Glomerular endothelial cell (primary cell): ENCODE results near the gene NT5DC4. TPM values are rescaled to one million over a fixed set of nuclear protein-coding genes. Genes with fewer than 3 reads are reported as not detected.
A peak's percentile ranks its signal among the peaks of the same experiment; 100 is the strongest.

ENCODE experiments used
- DNase-seq: peaks from one replicate; pipeline ENCODE4 v3.0.0-alpha.2; 2011; ENCODE audit warnings: low read depth, low spot score; ENCODE audit errors: extremely low read depth
- total RNA-seq: library from RNA; depleted of rRNA; stranded (reverse); fragments of >200 nt; gene quantifications from 2 replicates; pipeline ENCODE4 v1.2.3, GENCODE V29; 2015

Gene NT5DC4
- total RNA-seq, 1 donor from 2014 or later: not detected

DNA sequence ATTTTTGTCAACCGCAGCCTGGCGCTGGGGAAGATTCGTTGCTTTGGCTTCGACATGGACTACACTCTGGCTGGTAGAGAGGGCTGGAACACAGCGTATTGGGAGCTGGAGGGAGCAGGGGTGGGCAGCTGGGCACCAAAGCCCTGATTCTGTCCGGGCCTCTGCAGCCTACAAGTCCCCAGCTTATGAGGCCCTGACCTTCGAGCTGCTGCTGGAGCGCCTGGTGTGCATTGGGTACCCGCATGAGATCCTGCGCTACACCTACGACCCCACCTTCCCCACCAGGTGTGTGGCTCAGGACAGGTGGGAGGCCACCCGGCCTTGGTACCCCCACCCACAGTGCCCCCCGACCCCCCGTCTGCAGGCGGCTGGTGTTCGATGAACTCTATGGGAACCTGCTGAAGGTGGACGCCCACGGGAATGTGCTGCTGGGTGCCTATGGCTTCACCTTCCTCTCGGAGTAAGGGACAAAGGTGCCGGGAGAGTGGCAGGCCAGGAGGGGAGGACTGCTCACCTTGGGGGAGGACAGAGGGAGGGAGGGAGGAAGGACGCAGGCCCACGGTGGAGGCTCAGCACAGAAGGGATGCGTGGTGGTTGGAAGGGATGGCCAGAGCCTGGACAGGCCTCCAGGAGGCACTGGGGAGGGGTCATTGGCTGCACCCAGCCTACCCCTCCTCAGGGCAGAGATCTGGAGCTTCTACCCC lies 1.2 kb downstream of the NT5DC4 start:
- DNase-seq: no peak

DNA sequence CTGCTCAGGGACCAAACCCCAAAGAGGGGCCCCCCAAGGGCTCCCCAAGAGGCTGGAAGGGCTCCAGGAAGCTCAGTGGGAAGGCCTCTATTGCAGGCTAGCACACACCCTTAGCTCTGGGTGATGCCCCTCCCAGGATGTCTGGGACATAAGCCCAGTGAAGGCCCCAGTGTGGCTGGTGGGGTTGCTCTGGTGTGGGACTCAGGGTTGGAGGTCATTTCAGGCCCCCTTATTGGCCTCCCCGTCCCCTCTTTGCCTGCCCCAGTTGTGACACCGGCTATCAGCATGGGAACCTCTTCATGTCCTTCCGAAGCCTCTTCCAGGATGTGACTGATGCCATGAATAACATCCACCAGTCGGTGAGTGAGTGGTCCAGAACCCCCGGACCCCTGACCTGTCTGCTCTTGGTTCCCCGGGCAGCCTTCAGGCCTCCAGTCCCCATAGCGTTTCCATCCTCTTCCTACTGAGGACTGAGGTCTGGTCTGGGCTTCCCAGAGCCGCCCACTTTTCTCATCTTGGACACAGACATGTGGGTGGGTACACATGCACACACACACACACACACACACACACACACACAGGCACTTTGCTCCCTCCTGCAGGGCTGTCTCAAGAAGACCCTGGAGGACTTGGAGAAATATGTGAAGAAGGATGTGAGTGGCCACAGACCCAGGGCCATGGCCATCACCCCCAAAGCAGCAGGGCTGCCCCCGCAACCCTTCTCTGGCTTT lies 2.2 kb downstream of the NT5DC4 start:
- no peak for DNase-seq

DNA sequence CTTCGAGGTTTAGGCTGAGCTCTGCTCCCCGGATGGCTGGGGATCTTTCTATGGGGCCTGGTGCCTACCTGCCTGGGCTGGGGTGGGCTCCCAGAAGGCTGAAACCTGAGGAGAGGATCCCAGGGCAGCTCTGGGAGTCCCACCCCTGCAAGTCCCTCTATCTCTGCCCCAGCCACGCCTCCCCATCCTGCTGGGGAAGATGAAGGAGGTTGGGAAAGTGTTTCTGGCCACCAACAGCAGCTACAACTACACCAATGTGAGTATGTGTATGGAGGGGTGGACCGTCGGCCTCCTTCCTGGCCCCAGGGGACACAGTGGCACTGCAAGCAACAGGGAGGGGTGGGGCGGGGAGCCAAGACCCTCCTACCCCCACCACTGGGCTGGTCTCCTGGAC lies 2.7 kb downstream of the NT5DC4 start:
- DNase-seq: no peak

DNA sequence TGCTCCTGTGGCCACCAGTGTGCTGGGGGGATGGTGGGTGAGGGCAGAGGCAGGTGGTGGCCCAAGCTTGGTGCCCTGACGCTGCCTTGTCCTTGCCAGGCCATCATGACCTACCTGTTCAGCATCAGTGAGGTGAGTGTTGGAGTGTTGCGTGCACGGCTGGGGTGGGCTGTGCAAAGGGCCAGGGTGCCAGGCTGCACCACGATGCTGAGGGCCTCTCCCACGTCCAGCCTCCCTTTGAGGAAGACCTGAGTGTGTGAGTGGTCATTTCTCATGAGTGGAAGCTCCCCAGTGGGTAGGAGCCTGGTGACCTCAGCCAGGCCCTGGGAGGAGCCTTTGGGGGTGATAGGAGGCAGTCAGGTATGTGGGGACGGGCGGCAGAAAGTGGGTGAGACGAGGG lies 3.2 kb downstream of the NT5DC4 start:
- DNase-seq: no peak

DNA sequence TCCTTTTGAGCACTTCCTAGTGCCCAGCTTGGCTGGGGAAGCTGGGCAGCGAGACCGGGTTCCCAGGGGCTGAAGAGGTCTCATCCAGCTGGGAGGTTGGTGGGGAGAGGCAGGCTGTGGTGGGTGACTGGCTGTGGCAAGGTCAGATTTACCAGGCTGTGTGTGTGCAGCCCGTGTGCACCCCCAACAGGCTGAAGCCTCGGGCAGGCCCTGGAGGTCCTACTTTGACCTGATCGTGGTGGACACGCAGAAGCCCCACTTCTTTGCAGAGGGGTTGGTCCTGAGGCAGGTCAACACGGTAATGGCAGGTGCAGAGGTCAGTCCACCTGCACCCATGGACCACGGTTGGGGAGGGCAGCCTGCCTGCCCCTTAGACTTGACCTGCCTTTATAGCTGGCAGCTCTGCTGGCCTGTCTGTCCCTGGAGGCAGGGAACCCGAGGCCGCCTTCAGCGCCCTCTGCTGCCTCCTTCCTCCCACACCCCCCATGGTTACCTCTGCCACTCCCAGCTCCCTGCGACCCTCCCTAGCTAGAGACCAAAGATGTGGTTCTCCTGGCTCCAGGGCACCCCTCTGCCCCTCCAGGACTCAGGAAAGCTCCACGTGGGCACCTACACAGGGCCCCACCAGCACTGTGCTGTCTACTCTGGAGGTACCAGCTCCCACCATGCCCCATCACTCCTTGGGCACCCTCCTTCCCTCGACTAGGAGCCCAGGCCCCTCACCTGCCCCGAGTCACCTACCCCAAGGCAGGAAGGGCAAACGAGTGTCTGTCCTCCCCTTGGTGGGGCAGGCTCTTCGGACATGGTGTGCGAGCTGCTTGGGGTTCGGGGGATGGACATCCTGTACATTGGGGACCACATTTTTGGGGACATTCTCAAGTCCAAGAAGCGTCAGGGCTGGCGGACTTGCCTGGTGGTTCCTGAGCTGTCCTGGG lies 4.0 kb downstream of the NT5DC4 start:
- no peak for DNase-seq

DNA sequence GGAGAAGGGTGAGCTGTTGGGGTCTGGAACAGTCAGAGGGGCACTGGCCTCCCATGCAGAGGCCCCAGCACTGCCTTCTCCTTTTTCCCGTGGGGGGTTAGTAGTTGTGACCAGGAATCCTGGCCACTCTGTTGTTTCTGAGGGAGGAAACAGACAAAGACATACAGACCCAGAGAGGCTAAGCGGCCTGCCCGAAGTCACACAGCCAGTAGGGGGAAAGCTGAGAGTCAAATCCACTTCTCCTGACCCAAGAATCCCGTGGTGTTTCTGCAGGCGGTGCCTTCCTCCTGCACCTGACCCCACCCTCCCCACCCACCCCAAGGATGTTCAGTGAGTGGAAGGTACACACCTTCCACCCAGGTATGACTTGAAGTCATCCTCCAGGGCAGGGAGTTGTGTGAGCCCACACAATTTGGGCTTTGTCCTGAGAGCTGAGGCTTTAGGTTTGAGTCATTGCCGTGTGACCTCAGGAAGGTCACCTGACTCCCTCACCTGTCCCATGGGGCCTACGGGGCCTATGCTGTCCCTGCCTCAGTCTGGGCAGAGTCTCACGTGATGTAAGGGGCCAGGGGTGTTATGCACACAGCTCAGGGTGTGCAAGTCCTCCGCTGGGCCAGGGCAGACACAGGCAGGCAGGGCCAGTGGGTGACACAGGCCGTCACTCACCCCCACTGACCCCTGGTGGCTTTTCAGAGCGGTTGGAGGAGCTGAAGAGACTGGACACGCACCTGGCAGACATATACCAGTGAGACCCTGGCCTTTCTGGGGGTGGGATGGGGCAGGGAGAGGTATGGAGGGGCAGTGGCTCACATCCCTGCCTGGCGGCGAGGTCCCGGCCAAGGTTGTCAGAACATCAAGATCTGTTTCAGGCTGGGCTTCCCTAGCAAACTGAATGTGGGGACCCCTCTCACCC lies 5.0 kb downstream of the NT5DC4 start:
- DNase-seq: no peak

DNA sequence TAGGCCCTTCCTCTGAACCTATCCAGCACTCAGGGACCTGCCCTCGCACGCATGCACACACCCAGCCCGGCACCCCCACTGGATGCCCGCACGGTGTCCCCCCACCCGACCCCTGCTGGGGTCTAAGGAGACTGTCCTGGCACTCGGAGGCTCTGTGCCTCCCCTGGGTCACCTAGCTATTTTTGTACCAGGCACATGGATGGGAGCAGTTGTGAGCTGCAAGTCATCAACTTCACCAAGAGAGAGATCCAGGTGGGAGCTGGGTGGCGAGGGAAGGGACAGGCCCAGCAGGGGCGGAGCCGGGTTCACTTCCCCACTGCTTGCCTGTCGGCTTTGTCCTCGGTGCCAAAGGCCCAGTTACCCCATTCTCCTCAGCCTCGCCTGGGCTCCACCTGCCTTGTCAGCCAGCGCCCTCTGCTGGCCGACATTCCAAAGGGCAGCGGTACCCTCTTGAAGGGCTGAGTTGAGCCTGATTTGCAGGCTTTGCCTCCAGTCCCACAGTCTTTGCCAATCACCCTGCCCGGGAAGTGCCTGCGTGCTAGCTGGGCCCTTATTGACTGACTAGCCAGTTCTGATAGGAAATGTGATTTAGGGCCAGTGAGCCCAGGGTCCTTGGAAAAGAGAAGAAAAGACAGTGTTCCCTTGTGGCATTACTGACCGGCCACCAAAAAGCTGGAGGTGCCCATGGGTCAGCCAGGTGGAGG lies 5.8 kb downstream of the NT5DC4 start:
- DNase-seq: peak; percentile 61

DNA sequence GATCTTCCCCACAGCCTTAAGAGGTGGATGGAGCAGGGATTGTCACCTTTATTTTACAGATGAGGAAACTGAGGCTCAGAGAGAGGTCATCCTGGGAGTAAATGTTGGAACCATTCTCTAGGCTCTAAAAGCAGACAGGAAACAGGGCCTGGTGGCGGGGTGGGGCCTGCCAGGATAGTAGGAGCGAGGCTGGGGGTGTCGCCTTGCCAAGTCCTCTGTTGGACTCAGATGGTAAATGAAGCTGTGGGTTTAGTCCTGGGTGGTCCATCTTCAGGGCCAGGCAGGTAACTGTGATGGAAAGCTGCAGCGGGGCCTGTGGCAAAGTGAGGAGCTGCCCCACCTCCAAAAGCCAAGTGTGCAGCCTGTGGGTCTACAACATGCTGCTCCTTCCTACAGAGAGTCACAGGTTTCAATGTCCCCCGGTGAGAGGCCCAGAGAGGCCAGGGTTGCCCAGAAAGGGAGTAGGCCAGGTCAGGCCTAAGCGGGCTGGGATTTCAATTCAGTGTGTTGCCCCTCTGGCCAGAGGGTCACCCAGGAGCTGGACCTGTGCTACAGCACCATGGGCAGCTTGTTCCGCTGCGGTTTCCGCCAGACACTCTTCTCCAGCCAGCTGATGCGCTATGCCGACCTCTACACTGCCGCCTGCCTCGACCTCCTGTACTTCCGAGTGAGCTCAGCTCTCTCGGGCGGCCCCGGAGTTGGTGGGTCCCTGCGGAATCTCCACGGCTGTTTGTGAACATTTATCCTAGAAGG lies 6.6 kb downstream of the NT5DC4 start:
- no peak for DNase-seq

DNA sequence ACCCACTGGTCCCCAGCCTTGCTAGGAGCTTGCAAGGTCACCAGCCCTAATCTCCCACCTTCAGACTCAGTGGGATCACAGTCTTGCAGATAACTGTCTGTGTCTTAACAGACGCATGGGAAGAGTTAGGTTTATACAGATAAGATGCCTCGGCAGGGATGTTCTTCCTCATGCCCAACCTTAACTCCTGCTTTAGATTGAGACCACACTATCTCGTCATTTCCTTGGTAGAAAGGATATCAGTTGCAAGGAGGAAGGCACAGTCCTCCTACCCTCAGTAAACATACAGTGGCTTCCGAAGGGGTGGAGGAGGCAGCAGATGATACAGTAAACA lies 7.2 kb downstream of the NT5DC4 start:
- DNase-seq: no peak

DNA sequence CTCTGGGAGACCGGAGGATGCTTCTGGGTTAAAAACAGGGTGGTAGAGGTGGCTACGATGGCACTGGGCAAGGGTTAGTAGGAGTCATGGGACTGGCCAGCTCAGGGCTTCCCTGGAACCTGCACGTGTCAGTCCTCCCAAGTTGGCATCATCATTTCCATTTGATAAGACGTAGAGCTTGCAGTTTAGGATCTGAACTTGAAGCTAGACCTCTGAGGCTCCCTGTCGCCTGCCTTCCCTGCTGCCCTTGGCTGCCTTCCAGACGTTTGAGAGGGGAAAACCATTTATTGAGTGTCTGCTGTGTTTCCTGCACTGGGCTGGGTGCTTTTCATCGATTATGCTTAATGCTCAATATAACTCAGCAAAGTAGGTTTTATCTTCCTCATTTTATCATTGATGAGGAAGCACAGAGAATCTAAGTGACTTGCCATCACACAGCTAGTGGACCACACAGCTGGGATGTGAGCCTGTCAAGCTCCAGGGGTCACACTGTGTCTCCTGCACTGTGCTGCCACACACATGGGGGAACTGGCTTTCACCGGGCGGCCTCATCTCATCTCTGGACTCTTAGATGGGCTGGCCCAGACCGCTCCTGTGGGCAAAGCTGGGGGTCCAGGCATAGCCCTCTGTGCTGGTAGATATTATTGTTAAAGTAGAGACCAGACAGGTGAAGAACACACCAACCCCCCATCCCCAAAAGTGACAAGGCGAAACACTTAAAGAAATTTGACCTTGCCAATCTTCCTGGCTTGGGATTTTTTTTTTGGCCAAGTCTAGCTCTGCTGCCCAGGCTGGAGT lies 7.8 kb downstream of the NT5DC4 start:
- DNase-seq: no peak

DNA sequence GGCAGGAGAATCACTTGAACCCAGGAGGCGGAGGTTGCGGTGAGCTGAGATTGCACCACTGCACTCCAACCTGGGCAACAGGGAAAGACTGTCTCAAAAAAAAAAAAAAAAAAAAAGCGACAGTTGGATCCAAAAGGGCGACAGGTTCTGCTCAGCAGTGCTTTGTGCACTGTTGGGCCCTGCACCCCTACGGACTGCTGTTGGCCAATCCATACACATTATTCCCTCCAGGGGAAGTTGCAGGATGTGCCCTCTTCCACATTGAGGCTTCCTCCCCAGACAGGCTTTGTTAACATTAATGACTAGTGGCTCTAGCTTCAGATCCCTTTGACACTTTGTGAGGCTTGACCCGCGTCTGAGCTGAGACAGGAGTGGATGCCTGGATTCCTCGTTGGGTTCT lies 9.4 kb downstream of the NT5DC4 start:
- no peak for DNase-seq

DNA sequence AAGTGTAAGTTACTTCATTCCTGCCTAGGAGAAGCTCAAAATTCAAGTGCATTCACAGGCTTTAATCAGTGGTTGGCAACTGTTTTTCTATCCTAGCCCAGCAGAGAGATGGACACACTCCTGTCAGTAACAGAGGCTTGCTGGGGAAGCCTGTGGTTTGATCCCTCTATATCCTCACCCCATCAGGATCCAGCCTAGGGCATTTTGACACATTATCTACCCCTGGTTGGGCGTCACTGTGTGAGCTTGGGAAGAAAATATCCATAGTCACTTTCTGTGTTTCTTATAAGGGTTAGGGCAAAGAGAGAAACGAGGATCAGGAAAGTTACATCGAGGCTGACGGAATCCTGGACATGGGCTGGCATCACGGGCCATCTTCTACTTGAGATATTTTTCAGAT lies 10.0 kb downstream of the NT5DC4 start:
- DNase-seq: no peak

DNA sequence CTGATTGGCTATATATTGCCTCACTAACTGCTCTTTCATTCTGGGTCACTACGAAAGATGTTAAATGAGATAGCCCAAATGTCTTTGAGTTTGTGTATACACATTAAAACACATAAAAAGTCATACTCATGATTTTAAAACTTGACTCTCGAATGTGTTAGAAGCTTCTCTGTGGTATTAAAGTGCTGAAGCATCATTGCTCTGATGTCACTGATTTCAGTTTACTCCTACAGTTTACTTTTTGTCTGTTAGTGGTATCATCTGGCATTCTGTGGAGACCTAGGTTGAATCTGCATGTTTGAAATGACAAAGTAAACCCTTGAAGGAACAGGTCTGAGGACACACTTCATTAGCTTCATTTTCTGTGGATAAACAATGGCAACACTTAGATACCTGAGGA lies 10.7 kb downstream of the NT5DC4 start:
- DNase-seq: no peak

DNA sequence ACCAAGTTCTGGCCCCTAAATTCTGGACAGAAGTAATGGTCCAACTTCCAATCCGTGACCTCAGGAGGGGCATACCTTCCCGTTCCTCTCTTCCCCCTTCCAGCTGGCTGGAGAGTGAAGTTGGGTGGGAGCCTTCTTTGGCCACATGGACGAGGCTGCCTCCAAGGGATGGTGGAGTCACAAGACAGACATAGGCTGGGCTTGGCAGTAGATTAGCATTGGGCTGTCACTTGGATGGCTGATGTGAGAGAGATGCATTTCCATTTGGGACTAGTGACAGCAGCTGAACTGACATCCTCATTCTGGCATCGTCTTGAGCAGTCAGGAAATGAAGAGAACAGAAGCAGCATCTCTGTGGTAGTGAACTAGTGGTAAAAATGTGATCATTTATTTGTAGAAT lies 12.6 kb downstream of the NT5DC4 start:
- no peak for DNase-seq

DNA sequence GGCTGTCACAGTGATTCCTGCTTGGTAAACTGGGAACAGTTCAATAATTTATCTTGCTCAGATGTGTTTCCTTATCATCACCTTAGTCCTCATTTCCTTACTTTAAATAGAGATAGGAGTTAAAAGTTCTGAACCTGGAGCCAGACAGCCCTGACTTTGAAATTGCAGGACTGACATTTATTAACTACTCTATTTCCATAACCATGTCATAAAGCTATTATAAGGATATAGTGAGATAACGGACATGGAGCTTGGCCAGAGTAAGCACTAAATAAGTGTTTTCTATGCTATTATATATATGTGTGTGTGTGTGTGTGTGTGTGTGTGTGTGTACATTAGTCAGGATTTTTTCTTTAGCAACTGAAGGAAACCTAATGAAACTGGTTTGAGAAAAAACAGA lies 13.1 kb downstream of the NT5DC4 start:
- no peak for DNase-seq

DNA sequence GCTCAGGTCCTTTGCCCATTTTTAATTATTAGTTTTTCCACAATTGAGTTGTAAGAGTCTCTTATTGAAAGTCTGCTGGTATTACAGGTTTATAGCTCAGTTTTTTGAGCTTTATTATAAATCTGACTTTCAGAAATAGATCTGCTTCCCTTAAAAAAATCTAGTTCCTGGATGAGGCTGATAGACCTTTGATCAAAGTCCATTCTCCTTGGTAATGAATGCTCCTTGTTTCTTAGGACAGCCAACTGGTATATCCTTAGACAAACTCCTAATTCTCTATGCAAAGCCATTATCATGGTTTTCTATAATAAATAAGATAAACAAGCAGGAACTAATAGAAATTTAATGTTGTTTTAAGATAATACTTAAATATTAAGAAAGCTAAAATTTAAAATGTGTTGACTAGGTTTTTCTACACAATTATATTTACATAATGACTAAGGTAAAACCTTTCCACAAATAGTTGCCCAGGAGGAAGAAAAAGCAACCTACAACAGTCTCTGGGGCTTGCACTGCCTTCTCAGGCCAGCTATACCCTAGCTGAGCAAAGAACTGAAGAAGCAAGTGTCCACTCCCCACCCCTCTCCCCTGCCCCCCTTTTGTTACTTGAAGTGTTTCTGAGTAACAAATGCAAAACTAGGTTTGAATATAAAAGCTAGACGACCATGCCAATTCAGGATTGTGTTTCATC lies 16.9 kb downstream of the NT5DC4 start:
- no peak for DNase-seq

DNA sequence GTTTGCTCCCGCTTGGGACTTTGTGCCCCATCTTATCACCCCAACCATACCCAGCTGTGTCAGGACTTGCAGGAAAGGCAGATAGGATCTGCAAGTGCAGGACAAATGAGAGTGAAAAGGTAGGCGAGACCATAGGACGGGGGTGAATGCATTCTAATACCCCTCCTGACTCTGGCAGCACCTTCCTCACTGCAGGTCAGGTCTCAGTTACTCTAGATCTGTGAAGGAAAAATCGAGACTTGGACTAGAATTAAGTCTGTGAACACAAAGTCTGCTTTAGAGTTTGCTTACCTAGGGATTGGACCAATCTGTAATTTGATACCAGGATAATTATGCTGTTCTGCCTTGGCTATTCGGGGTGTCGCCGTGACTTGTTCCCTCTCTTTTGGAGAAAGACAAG lies 19.7 kb downstream of the NT5DC4 start:
- no peak for DNase-seq
